HepG2 (cell line): ENCODE measurements around the gene ZNF343. TPM values are rescaled to one million over a fixed set of nuclear protein-coding genes. Genes with fewer than 3 reads are reported as not detected.
A peak's percentile ranks its signal among the peaks of the same experiment; 100 is the strongest.

Source experiments
- ATF1 ChIP-seq: IDR thresholded peaks from 2 replicates; pipeline ENCODE4 v1.6.1; 2016; ENCODE audit warnings: mild to moderate bottlenecking, control low read depth
- CREM ChIP-seq, 2 experiments: sonication (generic) in 1 of 2; formaldehyde crosslinking in 1 of 2; IDR thresholded peaks; 2 replicates each; pipeline versions ENCODE4 v1.4.0 to v1.6.1; 2016 to 2020; ENCODE audit warnings: antibody characterized with exemption in 1 of 2, mild to moderate bottlenecking in 1 of 2, missing genetic modification reagents in 1 of 2
- E2F1 ChIP-seq: sonication (generic); formaldehyde crosslinking; IDR thresholded peaks from 2 replicates; pipeline ENCODE4 v1.5.0; 2020; ENCODE audit warnings: missing genetic modification reagents
- HOXA7 ChIP-seq: sonication (generic); formaldehyde crosslinking; IDR thresholded peaks from 2 replicates; pipeline ENCODE4 v1.8.1; 2022; ENCODE audit warnings: mild to moderate bottlenecking, missing genetic modification reagents, moderate library complexity
- KAT7 ChIP-seq: IDR thresholded peaks from 2 replicates; pipeline ENCODE4 v1.6.1; 2018; ENCODE audit warnings: borderline replicate concordance, missing compliant biosample characterization
- NCOA5 ChIP-seq: sonication (generic); formaldehyde crosslinking; IDR thresholded peaks from 2 replicates; pipeline ENCODE4 v1.4.0; 2020; ENCODE audit warnings: missing genetic modification reagents
- NFRKB ChIP-seq: fragments of 450-650 bp; IDR thresholded peaks from 2 replicates; pipeline ENCODE4 v1.6.1; 2017
- SRSF4 ChIP-seq: fragments of 200-400 bp; formaldehyde crosslinking; IDR thresholded peaks from one replicate; pipeline ENCODE4 v1.6.1; 2018; ENCODE audit warnings: mild to moderate bottlenecking, low read depth, low read length, moderate library complexity; ENCODE audit not compliant: poor library complexity, severe bottlenecking
- THAP9 ChIP-seq: sonication (generic); formaldehyde crosslinking; IDR thresholded peaks from 2 replicates; pipeline ENCODE4; 2020; ENCODE audit warnings: missing genetic modification reagents, mild to moderate bottlenecking, borderline replicate concordance
- ZBTB33 ChIP-seq: sonication (generic); formaldehyde crosslinking; IDR thresholded peaks from 2 replicates; pipeline ENCODE4 v1.4.0; 2020; ENCODE audit warnings: missing genetic modification reagents
- ZNF101 ChIP-seq: sonication (generic); formaldehyde crosslinking; IDR thresholded peaks from 2 replicates; pipeline ENCODE4 v1.4.0; 2020; ENCODE audit warnings: mild to moderate bottlenecking, low read depth, missing genetic modification reagents, borderline replicate concordance
- ZNF260 ChIP-seq: sonication (generic); formaldehyde crosslinking; IDR thresholded peaks from 2 replicates; pipeline ENCODE4 v1.4.0; 2020; ENCODE audit warnings: missing genetic modification reagents, low read depth, mild to moderate bottlenecking, borderline replicate concordance
- ZNF280D ChIP-seq: sonication (generic); formaldehyde crosslinking; IDR thresholded peaks from 2 replicates; pipeline ENCODE4 v1.5.1; 2020; ENCODE audit warnings: mild to moderate bottlenecking, missing genetic modification reagents
- ZNF292 ChIP-seq: sonication (generic); formaldehyde crosslinking; IDR thresholded peaks from 2 replicates; pipeline ENCODE4 v1.8.1; 2022; ENCODE audit warnings: mild to moderate bottlenecking, low read depth, missing genetic modification reagents, borderline replicate concordance
- ZNF3 ChIP-seq: IDR thresholded peaks from 2 replicates; pipeline ENCODE4 v1.7.0; 2017; ENCODE audit warnings: inconsistent platforms
- ZNF34 ChIP-seq: sonication (generic); formaldehyde crosslinking; IDR thresholded peaks from 2 replicates; pipeline ENCODE4 v1.4.0; 2020; ENCODE audit warnings: mild to moderate bottlenecking, missing genetic modification reagents, borderline replicate concordance
- ZNF546 ChIP-seq: sonication (generic); formaldehyde crosslinking; conservative IDR thresholded peaks from 2 replicates; pipeline ENCODE4 v1.8.1; 2023; ENCODE audit warnings: mild to moderate bottlenecking, missing genetic modification reagents
- ZSCAN12 ChIP-seq: sonication (generic); formaldehyde crosslinking; IDR thresholded peaks from 2 replicates; pipeline ENCODE4 v1.9.0; 2021; ENCODE audit warnings: mild to moderate bottlenecking, missing genetic modification reagents
- polyA plus RNA-seq, 8 experiments: library from polyadenylated mRNA; depleted of rRNA in 3 of 8; stranded (reverse) in 7 of 8; unstranded in 1 of 8; fragments of >200 nt; fragmentation: Illumina TruSeq in 4 of 8; extraction: Trizol in 4 of 8; gene quantifications; 2 replicates each; pipeline versions ENCODE4 v1.2.1 to v1.2.3, GENCODE V29; 2011 to 2016; ENCODE audit warnings: low read depth in 4 of 8, missing spikeins in 1 of 8, mixed read lengths in 1 of 8; ENCODE audit not compliant: insufficient read depth in 1 of 8
- total RNA-seq, 5 experiments: library from RNA; depleted of rRNA; stranded (reverse); fragments of >200 nt; fragmentation: Illumina TruSeq; extraction: Trizol; gene quantifications; 2 replicates each; pipeline ENCODE4 v1.2.3, GENCODE V29; 2016; ENCODE audit warnings: low read depth in 1 of 5

The ZNF343 gene
- total and polyA plus RNA-seq, 2 of the 13 experiments (the other 11 are each of a cell fraction or from before 2014, with no cell fraction given), result 16.4 to 22.1 TPM

- TF ChIP-seq SRSF4, result no peak
- no peak; the same call in 1 of the 2 replicates for TF ChIP-seq NCOA5 (CRISPR knock-in tag)
- peak; percentile 64; the same call in 1 of the 2 replicates for TF ChIP-seq ZNF260 (CRISPR knock-in tag)
- peak; percentile 100 for TF ChIP-seq E2F1
- TF ChIP-seq HOXA7 (CRISPR knock-in tag), result peak; percentile 77; the same call in 1 of the 2 replicates
- TF ChIP-seq THAP9 (CRISPR knock-in tag), result peak; percentile 98
- no peak; the same call in 1 of the 2 replicates for TF ChIP-seq ZNF292 (CRISPR knock-in tag)
- TF ChIP-seq CREM (IDR thresholded peaks at IDR 0.05), result peak; percentile 95
- 0 out of 2 replicates have a peak, but pooled peaks have one; percentile 27 for TF ChIP-seq CREM (CRISPR knock-in tag; IDR thresholded peaks at IDR 0.05)
- TF ChIP-seq ZNF3, result peak; percentile 84; the same call in 1 of the 2 replicates
- TF ChIP-seq ZNF546, result peak; percentile 99
- TF ChIP-seq KAT7 (CRISPR knock-in tag), result peak; percentile 97
- TF ChIP-seq ZNF34 (CRISPR knock-in tag), result peak; percentile 99
- no peak for TF ChIP-seq NFRKB
- TF ChIP-seq ATF1 (CRISPR knock-in tag), result peak; percentile 88
- peak; percentile 84; the same call in 1 of the 2 replicates for TF ChIP-seq ZSCAN12 (CRISPR knock-in tag)
- TF ChIP-seq ZNF280D (CRISPR knock-in tag), result peak; percentile 94
- peak; percentile 98 for TF ChIP-seq ZNF101 (CRISPR knock-in tag)
- peak; percentile 82 for TF ChIP-seq ZBTB33 (CRISPR knock-in tag)
Observed at GRCh38 chr20:2470423-2471193, 38.1 kb downstream of the ZNF343 start, which contains the start of gene SNRPB (continued).
